Left cardiac atrium (tissue), 4 donors: ENCODE measurements around the gene LHCGR. TPM values are rescaled to one million over a fixed set of nuclear protein-coding genes. Genes with fewer than 3 reads are reported as not detected.
"Not testable (repeated sequence)": the region's sequence is repeated elsewhere in the genome, so short reads cannot be mapped to it uniquely, and the experiment has no call there.

Source experiments
- ATAC-seq, 2 donors: fragments of 200-7000 bp; cut with Tn5 transposase; one replicate each; pipeline ENCODE4 v1.9.1; 2020; ENCODE audit warnings: mild to moderate bottlenecking in 2 of 2, moderate library complexity in 2 of 2
- DNase-seq: peaks from one replicate; pipeline ENCODE4 v3.0.0-alpha.2; 2020
- intact Hi-C, 2 donors: fragments of 100-400 bp; cut with DNase I; formaldehyde crosslinking; loops; one replicate each; pipeline versions ENCODE4 v1.14.1 to v1.15.1; 2022 to 2023
- total RNA-seq, 2 donors: library from RNA; stranded (reverse); fragmentation: NEBNext Ultra II Directional; extraction: Animal tissue kit (Norgen Biotek cat#: 25700); gene quantifications; one replicate each; pipeline ENCODE4 v1.2.1, GENCODE V29; 2021
- donor health status: DM: no; HTN: yes; CAD: no.
- donor health status: DM: no; HTN: yes; CAD: no; lungs with severe emphysema.
- donor health status: DM: yes; HTN: yes; CAD: no.
- donor health status: Dilated cardiomyopathy.

LHCGR gene
- total RNA-seq, 2 donors from 2014 or later = 0.26 to 0.44 TPM

GRCh38 chr2:48715042-48715899 is 40.3 kb downstream of the LHCGR start:
- intact Hi-C loops = no loop called here
- peak in 1 of 2 donors; percentile 39 for ATAC-seq
- DNase-seq = peak; percentile 44

GRCh38 chr2:48714245-48714644 is 41.3 kb downstream of the LHCGR start:
- no peak for DNase-seq
- intact Hi-C loops = no loop called here
- peak in 1 of 2 donors; percentile 44 for ATAC-seq

GRCh38 chr2:48713647-48714046 is 41.9 kb downstream of the LHCGR start:
- intact Hi-C loops = no loop called here
- ATAC-seq (no peak), DNase-seq (no peak)

- no peak for DNase-seq
- ATAC-seq = no peak
- intact Hi-C loops = no loop called here
Measured at GRCh38 chr2:48712151-48712550, 43.4 kb downstream of the LHCGR start.

GRCh38 chr2:48711343-48711742 is 44.2 kb downstream of the LHCGR start:
- intact Hi-C loops = no loop called here
- no peak for ATAC-seq
- DNase-seq = no peak

GRCh38 chr2:48709096-48710034 is 46.2 kb downstream of the LHCGR start:
- intact Hi-C loops = no loop called here
- ATAC-seq (no peak), DNase-seq (no peak)

- no peak for ATAC-seq
Measured at GRCh38 chr2:48707466-48707865, 48.1 kb downstream of the LHCGR start.

GRCh38 chr2:48703621-48704020 is 51.9 kb downstream of the LHCGR start:
- intact Hi-C loops = not testable (repeated sequence)

More at GRCh38 chr2:48707466-48707865, 48.1 kb downstream of the LHCGR start:
- no peak for DNase-seq
- intact Hi-C loops = no loop called here

GRCh38 chr2:48699348-48699930 is 56.1 kb downstream of the LHCGR start:
- no peak for ATAC-seq
- DNase-seq = no peak
- intact Hi-C loops = no loop called here

More at GRCh38 chr2:48703621-48704020, 51.9 kb downstream of the LHCGR start:
- DNase-seq, ATAC-seq: not testable (repeated sequence)

GRCh38 chr2:48696881-48697280 is 58.6 kb downstream of the LHCGR start:
- DNase-seq = no peak
- no peak for ATAC-seq
- intact Hi-C loops = no loop called here

GRCh38 chr2:48695991-48696390 is 59.5 kb downstream of the LHCGR start:
- intact Hi-C loops = no loop called here
- DNase-seq = no peak
- no peak for ATAC-seq

GRCh38 chr2:48694149-48694548 is 61.4 kb downstream of the LHCGR start:
- no peak for DNase-seq
- no peak for ATAC-seq
- intact Hi-C loops = no loop called here

GRCh38 chr2:48693645-48694044 is 61.9 kb downstream of the LHCGR start:
- intact Hi-C loops = no loop called here
- no peak for ATAC-seq
- no peak for DNase-seq

GRCh38 chr2:48693066-48693465 is 62.5 kb downstream of the LHCGR start:
- intact Hi-C loops = no loop called here
- no peak for ATAC-seq
- DNase-seq = no peak

- ATAC-seq (no peak), DNase-seq (no peak)
- intact Hi-C loops = no loop called here
Measured at GRCh38 chr2:48691935-48692691, 63.4 kb downstream of the LHCGR start.

- DNase-seq = no peak
- ATAC-seq = no peak
- intact Hi-C loops = no loop called here
Measured at GRCh38 chr2:48685126-48685525, 70.4 kb downstream of the LHCGR start.

- ATAC-seq = no peak
- intact Hi-C loops = no loop called here
Measured at GRCh38 chr2:48677450-48677849, 78.1 kb downstream of the LHCGR start.

GRCh38 chr2:48674933-48675332 is 80.6 kb downstream of the LHCGR start:
- intact Hi-C loops = no loop called here
- ATAC-seq = no peak
- DNase-seq = no peak

More at GRCh38 chr2:48677450-48677849, 78.1 kb downstream of the LHCGR start:
- no peak for DNase-seq

GRCh38 chr2:48673581-48673980 is 81.9 kb downstream of the LHCGR start:
- no peak for ATAC-seq
- DNase-seq = no peak
- intact Hi-C loops = no loop called here
